ENCODE results near the gene BBS9. TPM values are rescaled to one million over a fixed set of nuclear protein-coding genes. Genes with fewer than 3 reads are reported as not detected.

BBS9 gene
- total RNA-seq, 1 donor from 2014 or later, result 51.7 TPM

DNA sequence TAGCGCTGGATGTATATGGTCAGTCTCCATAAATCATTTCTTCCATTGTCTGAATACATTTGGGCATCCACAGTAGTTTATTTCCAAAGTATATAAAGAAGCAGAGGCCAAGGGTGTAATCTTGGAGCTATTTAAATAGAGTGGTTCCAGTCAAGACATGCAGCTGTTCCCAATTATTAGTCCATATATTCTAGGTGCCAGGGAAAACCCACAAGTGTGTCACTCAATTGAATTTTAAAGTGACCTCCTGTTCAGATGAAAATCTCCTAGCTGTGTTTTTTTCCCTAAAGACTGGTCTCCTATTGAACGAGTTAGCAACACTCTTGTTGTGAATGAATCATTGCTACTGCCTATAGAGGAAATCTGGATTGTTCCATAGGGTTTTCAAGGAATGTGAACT is 515.7 kb downstream of the BBS9 start:
- Histone ChIP-seq H3K4me1 (ENCODE audit: control insufficient read depth in 3 of 3, insufficient read depth in 3 of 3, low read length in 3 of 3) (no peaks in the 10 kb centered on the region), H3K9ac (ENCODE audit: low read depth in 1 of 3, low read length in 3 of 3) (no peak overlapping the region), H3K36me3 (ENCODE audit: control insufficient read depth in 3 of 3, insufficient read depth in 3 of 3, low read length in 3 of 3) (no peaks in the 10 kb centered on the region), H3K9me3 (ENCODE audit: control insufficient read depth in 3 of 3, low read length in 3 of 3) (no peaks in the 10 kb centered on the region), H3K27ac (ENCODE audit: low read depth, low read length) (no peak overlapping the region), H3K4me3 (ENCODE audit: low read length in 3 of 3) (no peak overlapping the region), H3K27me3 (ENCODE audit: control insufficient read depth in 3 of 3, insufficient read depth in 3 of 3, low read length in 3 of 3) (no peaks in the 10 kb centered on the region)

DNA sequence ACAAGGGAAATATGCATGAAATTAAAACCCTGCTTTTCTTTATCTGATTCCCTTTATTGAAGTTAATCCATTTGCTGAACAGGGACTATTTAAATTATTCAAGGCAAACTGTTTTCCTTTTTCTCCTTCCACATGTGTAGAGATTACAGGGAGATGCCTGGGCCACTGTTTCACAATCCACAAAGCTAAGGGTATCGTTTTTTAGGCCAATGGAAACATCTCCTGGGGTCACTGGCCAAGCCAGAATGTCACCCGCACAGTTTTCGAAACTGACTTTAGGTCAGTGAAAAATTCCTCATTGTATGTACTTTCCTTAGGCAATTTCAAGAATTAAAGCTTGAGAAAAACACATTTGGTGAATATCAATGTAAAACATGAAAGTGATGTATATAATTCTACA is 516.8 kb downstream of the BBS9 start:
- H3K9me3 ChIP-seq (ENCODE audit: control insufficient read depth in 3 of 3, low read length in 3 of 3), result no peaks in the 10 kb centered on the region
- no peaks in the 10 kb centered on the region for H3K4me1 ChIP-seq (ENCODE audit: control insufficient read depth in 3 of 3, insufficient read depth in 3 of 3, low read length in 3 of 3)
- no peak overlapping the region for H3K4me3 ChIP-seq (ENCODE audit: low read length in 3 of 3)
- H3K27me3 ChIP-seq (ENCODE audit: control insufficient read depth in 3 of 3, insufficient read depth in 3 of 3, low read length in 3 of 3), result no peaks in the 10 kb centered on the region
- H3K36me3 ChIP-seq (ENCODE audit: control insufficient read depth in 3 of 3, insufficient read depth in 3 of 3, low read length in 3 of 3), result no peaks in the 10 kb centered on the region
- H3K9ac ChIP-seq (ENCODE audit: low read depth in 1 of 3, low read length in 3 of 3), result no peak overlapping the region
- no peak overlapping the region for H3K27ac ChIP-seq (ENCODE audit: low read depth, low read length)

DNA sequence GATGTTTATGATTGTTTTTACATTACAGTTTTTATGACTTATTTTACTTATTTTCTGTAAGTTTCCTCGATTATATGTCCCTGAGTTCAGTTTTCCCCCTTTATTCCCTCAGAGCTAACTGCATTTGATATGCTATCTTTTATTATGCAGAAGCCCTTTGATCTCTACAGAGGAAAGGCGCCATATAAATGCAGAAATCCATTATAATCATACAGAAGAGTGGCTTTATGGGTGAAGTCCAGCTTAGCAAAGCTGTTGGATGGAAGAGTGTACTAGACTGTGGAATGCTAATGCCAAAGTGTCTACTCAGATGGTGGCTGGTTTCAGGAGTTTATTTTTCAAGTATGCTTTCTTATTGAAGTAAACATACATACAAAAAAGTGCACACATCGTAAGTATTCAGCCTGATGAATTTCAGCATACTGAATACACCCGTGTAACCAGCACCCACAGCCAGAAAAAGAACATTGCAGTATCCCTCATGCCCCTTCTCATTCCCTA is 517.6 kb downstream of the BBS9 start:
- Histone ChIP-seq H3K27me3 (ENCODE audit: control insufficient read depth in 3 of 3, insufficient read depth in 3 of 3, low read length in 3 of 3) (no peaks in the 10 kb centered on the region), H3K27ac (ENCODE audit: low read depth, low read length) (no peak overlapping the region), H3K36me3 (ENCODE audit: control insufficient read depth in 3 of 3, insufficient read depth in 3 of 3, low read length in 3 of 3) (no peaks in the 10 kb centered on the region), H3K4me3 (ENCODE audit: low read length in 3 of 3) (no peak overlapping the region), H3K4me1 (ENCODE audit: control insufficient read depth in 3 of 3, insufficient read depth in 3 of 3, low read length in 3 of 3) (no peaks in the 10 kb centered on the region), H3K9me3 (ENCODE audit: control insufficient read depth in 3 of 3, low read length in 3 of 3) (no peaks in the 10 kb centered on the region), H3K9ac (ENCODE audit: low read depth in 1 of 3, low read length in 3 of 3) (no peak overlapping the region)

DNA sequence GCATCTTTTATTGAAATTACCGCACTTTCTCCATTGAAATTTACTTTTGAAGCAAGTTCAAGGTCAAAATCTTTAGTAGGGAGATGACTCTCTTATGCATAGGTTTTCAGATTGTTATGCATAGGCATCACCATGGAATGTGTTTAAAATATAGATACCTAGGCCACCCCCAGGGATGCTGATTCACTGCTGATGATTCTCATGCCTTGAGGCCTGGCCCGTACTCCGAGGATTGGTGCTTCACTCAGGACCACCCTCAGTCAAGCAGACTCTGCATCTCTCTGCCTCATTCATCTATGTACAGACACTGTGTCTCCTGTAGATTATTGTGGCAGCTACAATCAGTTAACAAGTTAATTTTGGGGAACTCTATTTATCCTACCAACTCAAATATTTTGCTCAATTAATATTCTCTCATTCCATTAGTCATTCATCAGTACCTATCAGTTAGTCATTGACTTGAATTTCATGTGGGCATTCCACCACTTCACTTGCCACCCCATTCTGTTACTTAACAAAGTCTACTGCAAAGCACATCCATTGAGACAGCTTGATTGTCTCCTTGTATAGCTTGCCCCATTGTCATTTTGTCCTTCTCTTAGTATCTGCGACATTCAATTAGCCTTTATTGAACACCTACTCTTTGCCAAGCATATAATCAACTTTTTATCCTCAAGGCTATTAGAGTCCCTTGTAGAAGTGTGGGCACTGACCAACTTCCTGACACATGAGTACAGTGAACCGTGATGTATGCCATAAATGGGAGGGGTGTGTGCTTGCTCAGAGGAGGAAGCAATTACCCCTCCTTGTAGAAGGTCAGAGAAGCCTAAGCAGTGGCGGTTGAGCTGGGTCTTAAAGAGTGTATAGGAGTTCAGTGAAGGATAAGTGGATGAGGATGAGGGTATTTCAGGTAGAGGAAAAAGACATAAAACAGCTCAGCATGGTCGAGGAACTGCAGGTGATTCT is 520.4 kb downstream of the BBS9 start:
- Histone ChIP-seq H3K27ac (ENCODE audit: low read depth, low read length) (no peak overlapping the region), H3K9me3 (ENCODE audit: control insufficient read depth in 3 of 3, low read length in 3 of 3) (no peaks in the 10 kb centered on the region), H3K9ac (ENCODE audit: low read depth in 1 of 3, low read length in 3 of 3) (no peak overlapping the region), H3K4me3 (ENCODE audit: low read length in 3 of 3) (no peak overlapping the region), H3K27me3 (ENCODE audit: control insufficient read depth in 3 of 3, insufficient read depth in 3 of 3, low read length in 3 of 3) (no peaks in the 10 kb centered on the region), H3K4me1 (ENCODE audit: control insufficient read depth in 3 of 3, insufficient read depth in 3 of 3, low read length in 3 of 3) (no peaks in the 10 kb centered on the region), H3K36me3 (ENCODE audit: control insufficient read depth in 3 of 3, insufficient read depth in 3 of 3, low read length in 3 of 3) (no peaks in the 10 kb centered on the region)

DNA sequence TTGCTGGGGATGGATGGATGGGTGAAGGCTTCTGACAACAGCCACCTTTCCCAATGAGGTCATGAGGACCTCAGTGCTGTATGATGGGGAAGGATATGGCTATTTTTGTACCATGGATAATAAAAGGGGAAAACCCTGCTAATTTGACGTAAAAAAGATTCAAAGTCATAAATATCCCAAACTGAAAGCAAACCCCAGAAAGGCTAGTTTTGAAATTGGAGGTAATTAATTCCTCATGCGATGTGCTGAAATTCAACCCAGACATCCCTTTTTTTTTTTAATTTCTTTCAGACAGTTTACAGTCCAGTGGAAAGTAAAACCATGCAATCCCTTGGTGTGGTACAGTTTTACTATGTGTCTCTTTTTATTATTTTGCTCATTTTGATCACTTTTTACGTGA is 521.5 kb downstream of the BBS9 start:
- Histone ChIP-seq H3K36me3 (ENCODE audit: control insufficient read depth in 3 of 3, insufficient read depth in 3 of 3, low read length in 3 of 3) (no peaks in the 10 kb centered on the region), H3K4me3 (ENCODE audit: low read length in 3 of 3) (no peak overlapping the region), H3K9me3 (ENCODE audit: control insufficient read depth in 3 of 3, low read length in 3 of 3) (no peaks in the 10 kb centered on the region), H3K27me3 (ENCODE audit: control insufficient read depth in 3 of 3, insufficient read depth in 3 of 3, low read length in 3 of 3) (no peaks in the 10 kb centered on the region), H3K9ac (ENCODE audit: low read depth in 1 of 3, low read length in 3 of 3) (no peak overlapping the region), H3K4me1 (ENCODE audit: control insufficient read depth in 3 of 3, insufficient read depth in 3 of 3, low read length in 3 of 3) (no peaks in the 10 kb centered on the region), H3K27ac (ENCODE audit: low read depth, low read length) (no peak overlapping the region)

DNA sequence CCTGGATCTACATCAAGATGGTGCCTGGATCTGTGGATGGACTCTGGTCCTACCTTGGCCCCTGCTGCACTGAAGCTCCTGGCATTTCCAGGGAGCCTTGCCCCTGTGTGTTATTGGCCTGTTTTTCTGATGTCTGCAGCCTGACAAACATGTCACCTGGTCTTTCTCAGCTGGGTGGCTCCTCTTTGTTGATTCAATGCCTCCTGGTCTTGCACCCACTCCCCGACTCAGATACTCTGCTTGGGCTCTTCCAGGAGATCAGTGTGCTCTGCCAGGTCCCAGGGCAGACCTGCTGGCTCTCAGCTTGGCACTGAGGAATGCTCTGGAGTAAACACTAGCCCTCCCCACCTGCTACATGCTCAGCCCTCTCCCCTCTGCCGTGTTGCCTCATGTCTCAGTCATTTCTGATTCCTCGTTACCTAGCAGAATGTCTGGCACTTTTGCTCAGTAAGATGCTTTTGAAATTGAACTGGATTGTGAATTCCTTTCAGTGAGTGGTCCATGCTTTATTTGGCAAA is 522.7 kb downstream of the BBS9 start:
- no peak overlapping the region for H3K9ac ChIP-seq (ENCODE audit: low read depth in 1 of 3, low read length in 3 of 3)
- H3K4me3 ChIP-seq (ENCODE audit: low read length in 3 of 3), result no peak overlapping the region
- H3K4me1 ChIP-seq (ENCODE audit: control insufficient read depth in 3 of 3, insufficient read depth in 3 of 3, low read length in 3 of 3), result no peaks in the 10 kb centered on the region
- no peaks in the 10 kb centered on the region for H3K9me3 ChIP-seq (ENCODE audit: control insufficient read depth in 3 of 3, low read length in 3 of 3)
- H3K27ac ChIP-seq (ENCODE audit: low read depth, low read length), result no peak overlapping the region
- H3K36me3 ChIP-seq (ENCODE audit: control insufficient read depth in 3 of 3, insufficient read depth in 3 of 3, low read length in 3 of 3), result no peaks in the 10 kb centered on the region
- no peaks in the 10 kb centered on the region for H3K27me3 ChIP-seq (ENCODE audit: control insufficient read depth in 3 of 3, insufficient read depth in 3 of 3, low read length in 3 of 3)

DNA sequence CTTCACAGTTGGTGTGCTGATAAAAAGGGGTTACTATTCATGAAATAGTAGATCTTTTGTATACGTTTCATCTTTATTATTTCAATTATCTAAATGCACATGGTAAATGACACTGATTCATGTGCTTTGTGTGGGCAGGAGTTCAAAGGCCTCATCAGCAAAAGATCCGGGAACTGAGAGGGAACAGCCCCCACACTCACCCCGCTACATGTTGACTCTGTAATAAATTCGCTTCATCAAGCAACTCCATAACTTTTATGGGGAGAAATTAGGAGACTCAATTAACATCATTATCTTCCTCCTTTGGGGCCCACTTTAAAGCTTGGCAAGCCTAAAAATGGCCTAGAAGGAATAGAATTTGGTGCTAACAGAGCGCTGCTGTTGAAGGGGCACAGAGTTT is 525.3 kb downstream of the BBS9 start:
- H3K4me1 ChIP-seq (ENCODE audit: control insufficient read depth in 3 of 3, insufficient read depth in 3 of 3, low read length in 3 of 3), result no peaks in the 10 kb centered on the region
- H3K27me3 ChIP-seq (ENCODE audit: control insufficient read depth in 3 of 3, insufficient read depth in 3 of 3, low read length in 3 of 3), result no peaks in the 10 kb centered on the region
- H3K4me3 ChIP-seq (ENCODE audit: low read length in 3 of 3), result no peak overlapping the region
- H3K36me3 ChIP-seq (ENCODE audit: control insufficient read depth in 3 of 3, insufficient read depth in 3 of 3, low read length in 3 of 3), result no peaks in the 10 kb centered on the region
- H3K9me3 ChIP-seq (ENCODE audit: control insufficient read depth in 3 of 3, low read length in 3 of 3), result no peaks in the 10 kb centered on the region
- no peak overlapping the region for H3K9ac ChIP-seq (ENCODE audit: low read depth in 1 of 3, low read length in 3 of 3)
- no peak overlapping the region for H3K27ac ChIP-seq (ENCODE audit: low read depth, low read length)

Small RNAs within 50 kb of the gene (small RNA-seq; reads per million reads assigned to genes)
- gene AC007312.1, result not detected
- gene AC074338.1, result not detected
- gene RNA5SP229, result not detected

Other genes starting within 250 kb of the BBS9 start
- gene KBTBD2, start 237.8 kb upstream of the BBS9 start, total RNA-seq, result 51.1 TPM
- 176 TPM for gene FKBP9, start 172.1 kb upstream of the BBS9 start, total RNA-seq
- gene NT5C3A, start 66.8 kb upstream of the BBS9 start, total RNA-seq, result 31.3 TPM
- gene RP9, start 20.2 kb upstream of the BBS9 start, total RNA-seq, result 15.7 TPM